HG03064 (cell line): ENCODE data around the gene HPS1.

Source experiments
- ATAC-seq: cut with Tn5 transposase; IDR thresholded peaks from one replicate; pipeline ENCODE4 v1.9.1; 2021; ENCODE audit warnings: low read depth; ENCODE audit not compliant: unreplicated experiment

The HPS1 gene

DNA sequence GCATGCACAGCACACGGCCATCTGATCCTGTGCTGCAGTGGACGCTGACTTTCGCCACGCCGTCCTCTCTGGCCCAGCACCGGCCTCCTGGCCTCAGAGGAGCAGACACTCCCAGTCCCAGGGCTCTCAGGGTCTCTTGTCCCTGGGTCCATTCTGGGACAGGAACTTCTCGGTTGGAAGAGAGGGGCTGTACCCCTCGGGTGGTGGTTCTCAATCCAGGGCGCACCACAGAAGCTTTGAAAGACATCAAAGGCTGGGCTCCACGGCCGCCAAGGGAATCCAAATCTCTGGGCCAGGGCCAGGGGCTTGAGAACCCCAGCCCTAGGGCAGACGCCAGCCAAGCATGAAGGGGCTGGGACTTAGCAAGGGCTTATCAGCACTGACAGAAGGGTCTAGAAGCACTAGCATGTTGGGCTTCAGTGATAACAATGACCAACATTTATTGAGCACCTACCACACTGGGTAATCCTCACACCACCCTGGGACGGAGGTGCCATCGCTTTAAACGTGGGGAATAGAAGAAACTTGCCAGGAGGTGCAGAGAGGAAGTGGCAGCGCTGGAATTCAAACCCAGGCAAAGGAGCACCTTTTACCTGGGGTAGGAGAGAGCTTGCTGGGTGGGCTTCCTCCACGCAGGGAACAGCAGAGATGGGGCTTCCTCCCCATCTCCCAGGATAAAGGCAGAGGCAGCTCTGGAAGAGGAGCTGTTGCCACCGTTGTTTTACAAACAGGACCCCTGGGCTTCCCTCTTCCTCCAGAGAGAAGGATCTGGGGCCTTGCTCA is 29.9 kb downstream of the HPS1 start:
- no peak for ATAC-seq

DNA sequence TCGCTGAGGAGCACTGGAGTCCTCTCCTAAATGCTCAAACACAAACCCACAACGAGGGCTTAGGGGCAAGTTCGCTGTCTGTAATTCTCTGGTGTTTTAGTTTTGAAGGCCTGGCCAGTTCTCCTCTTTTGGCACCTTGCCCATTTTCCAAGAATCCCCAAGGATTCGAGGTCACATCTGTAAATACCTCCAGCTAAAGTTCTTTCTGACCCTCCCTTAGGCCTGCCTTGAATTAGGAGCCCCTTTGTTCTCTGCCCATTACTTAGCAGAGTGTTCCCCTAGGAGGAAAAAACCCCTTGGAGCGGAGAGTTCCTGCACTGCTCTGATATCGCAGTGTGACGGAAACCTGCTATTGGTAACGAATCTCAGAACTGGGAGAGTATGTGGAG is 31.0 kb downstream of the HPS1 start:
- no peak for ATAC-seq

DNA sequence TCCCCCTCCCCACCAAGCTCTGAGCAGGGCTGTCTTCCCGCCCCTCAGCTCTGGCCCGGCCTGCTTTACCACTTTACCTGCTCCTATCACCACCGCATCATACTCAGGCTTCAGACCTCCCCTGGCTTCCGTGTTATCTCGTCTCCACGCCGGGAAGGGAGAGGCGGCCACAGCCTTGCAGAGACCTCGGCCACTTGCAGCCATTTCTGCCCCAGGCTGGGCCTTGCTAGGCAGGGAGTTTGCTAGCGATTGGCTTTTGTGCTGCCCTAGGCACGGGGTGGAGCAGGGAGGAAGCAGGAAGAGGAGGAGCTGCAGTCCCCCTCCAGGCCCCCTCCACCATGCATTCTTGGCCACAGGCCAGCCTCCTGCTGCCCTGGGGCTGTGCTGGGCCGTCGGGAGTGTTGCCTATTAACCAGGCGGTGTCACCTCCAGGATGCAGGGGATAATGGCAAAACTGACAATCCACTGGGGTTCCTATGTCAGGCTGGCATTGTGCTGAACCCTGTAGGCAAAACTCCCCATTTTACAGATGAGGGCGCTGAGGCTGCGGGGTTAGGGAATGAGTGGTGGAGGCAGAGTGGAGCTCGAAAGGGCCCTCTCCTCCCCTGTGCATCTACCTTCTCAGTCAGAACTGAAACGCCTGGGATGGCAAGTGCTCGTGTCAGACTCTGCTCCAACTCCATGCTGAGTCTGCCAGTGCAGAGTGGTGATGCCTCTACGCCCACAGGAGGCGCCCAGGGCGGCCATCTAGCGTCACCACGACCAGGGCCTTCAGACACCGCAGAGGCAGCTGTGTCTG is 31.6 kb downstream of the HPS1 start, which contains the start of gene PYROXD2:
PYROXD2 (minus strand) TSS at position 251 of the 799 bp plus-strand sequence; CDS start at position 204, 47 bp downstream.
- ATAC-seq: peak; percentile 49

DNA sequence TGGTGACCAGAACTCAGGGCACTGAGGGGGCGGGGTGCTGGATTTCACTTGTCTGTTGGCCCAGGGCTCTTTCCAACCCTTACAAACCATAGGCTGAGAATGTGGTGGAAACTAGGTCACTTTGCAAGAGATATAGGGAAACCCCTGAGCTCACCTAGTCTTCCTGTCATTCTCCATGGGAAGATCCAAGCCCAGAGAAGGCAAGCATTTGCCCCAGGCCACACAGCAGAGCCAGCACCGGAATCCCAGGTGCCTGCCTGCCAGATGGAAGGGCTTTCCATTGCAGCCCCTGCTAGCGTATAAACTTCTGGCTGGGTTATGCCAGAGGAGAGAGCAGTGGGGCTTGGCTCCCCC is 32.2 kb downstream of the HPS1 start:
- no peak for ATAC-seq

DNA sequence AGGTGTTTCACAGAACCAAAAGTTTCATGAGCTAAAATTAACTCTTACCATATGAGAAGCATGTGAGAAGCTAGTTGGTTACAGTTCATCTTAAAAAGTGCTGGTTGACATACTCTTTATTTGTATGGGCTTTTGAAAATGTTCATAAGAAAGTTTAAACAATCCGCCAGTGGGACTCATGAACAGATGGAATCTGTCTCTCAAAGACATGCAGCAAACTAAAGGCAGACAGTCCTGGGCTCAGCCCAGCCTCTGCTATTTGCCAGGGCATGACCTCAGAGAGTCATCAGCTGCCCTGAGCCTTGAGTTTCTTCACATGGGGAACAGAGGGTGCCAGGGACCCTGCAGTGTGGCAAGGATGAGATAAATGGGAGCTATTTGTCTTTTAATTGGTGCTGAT is 35.0 kb downstream of the HPS1 start:
- no peak for ATAC-seq

DNA sequence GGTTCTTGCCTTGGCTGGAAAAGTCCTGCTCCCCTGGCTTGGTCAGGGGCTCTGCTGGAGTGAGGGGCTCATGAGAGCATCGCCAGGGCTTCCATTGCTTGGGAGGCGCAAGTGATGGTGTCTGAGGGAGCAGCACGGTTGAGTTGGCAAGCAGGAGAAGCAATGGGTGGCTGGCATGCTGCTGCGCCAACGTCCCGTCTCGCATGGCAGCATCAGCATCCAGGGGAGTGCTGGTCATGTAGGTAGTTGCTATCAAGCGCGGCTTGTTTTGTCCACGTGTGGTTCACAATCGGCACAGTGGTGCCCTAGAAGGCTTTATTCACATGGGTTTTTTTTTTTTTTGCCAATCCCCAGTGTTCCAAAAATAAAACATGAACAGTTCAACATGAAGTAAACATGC is 35.6 kb downstream of the HPS1 start:
- ATAC-seq: no peak

DNA sequence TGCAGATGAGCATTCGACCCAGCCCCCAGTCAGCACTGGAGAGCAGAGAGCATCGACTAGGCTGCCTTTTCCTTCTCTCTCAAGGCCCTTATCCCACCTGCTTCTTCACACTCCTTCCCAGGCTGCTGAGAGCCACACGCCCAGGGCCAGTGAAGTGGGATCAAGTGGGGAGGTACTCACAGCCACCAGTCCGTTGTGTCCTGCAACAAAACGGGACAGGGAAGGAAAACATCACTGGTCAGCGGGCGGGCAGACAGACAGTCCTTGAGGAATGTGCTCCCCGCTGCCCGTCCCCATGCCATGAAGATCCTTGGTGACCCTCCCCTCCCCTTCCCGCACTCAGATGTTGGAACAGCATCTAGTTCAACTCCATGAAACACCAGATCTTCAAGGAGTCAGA is 36.0 kb downstream of the HPS1 start:
- no peak for ATAC-seq

DNA sequence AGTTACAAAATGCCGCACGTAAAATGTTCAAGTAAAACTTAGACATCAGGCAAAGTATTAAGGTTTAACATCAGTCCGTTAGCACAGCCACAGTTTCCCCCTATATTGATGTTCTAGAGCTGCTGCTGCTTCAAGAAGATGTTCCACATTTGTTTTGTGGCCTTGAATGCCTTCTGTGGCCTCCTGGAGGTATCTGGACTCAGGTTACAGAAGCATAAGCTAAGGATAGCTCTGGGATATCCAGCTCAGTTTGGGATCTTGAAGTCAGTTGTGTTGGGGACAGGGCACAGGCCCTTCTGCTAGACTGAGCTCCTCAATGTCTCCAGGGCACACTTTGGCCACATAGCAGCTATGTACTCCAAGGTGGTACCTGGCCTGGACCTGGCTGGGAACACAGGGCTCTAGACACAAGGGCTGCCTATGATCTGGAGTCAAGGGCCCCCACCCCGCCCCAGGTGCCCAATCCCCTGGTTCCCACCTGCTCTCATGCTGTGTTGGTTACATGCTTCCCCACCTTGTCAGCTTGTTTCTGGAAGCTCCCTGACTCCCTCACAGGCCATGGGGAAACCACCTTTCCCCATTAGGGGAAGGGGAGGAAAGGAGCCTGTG is 36.5 kb downstream of the HPS1 start:
- ATAC-seq: no peak

DNA sequence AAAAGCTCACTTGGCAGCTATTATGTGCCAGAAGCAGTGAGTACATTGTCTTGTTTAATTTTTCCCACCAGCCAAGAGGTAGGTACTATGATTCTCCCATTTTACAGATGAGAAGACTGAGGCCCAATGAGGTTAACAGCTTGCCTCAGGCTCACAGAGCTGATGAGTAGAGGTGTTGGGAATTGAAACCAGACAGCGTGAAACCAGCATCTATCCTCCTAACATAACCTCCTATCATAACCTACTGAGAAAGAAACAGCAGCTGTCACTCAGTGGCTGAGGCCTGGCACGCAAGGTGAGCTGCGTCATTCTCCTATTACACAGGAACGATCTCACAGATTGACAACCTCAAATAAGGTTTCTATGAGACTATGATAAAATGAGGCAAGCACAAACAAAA is 37.9 kb downstream of the HPS1 start:
- no peak for ATAC-seq

DNA sequence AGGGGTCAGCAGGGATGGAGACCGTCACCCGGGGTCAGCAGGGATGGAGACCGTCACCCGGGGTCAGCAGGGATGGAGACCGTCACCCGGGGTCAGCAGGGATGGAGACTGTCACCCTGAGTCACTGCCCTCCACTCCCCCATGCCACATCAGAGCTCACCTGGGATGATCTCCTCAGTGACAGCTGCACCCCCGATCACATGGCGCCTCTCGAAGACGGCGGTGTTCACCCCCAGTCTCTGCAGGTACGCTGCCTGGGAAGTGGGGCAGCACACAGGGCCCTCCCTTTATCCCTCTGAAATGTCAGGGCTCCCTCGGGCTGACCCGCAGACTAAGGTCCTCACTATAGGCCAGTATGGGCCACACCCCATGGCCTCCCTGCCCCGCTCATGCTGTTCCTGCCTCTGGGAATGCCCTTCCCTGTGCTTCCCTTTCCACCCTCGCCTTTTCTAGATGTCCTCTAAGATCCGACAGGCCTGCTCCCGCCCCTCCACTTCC is 38.9 kb downstream of the HPS1 start:
- no peak for ATAC-seq

DNA sequence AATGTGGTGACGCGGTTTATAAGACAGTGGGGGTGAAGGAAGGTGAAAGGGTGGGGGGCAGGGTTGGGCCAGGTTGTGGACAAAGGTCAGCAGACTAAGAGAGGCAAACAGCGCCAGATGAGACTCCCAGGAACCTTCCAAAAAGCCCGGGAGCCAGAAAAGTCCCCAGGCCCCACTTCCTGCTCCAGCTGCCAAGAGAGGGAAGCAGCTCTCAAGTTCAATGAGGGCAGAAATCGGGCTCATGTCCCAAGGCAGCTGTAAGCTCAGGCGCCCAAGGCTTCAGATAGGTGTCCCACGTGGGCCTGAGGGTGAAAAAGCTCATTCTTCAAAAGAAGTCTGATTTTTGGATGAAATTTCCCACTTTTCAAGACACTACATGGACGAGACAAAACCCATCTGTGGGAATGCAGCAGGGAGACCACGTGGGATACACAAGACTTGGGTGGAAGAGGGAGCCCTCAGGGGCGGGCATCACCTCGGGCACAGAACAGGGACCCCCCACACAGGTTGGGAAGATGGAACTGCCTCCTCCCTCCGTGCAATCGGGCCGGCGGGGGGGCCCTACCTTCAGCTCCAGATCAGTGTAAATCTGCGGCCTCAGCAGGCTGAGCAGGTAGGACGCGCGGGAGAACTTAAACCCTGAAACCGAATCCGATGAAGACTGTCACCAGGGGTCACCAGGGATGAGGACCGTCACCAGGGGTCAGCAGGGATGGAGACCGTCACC is 39.6 kb downstream of the HPS1 start:
- no peak for ATAC-seq

DNA sequence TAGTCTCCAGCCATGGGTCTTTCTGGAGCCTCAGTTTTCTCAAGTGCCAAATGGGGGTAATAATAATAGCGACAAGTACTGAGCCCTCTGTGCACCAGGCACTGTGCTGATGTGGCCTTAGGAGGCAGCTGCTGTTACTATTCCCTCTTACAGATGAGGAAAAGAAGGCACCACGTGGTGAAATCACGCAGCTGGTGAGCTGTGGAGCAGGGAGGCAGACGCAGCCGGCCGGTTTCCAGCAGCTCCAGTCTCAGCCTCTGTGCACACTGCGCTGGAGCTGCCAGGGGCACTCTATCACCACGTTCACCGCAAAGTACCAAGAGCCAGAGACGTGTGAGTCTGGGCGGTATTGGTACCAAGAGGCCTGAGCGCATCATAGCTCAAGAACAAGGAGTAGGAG is 41.3 kb downstream of the HPS1 start:
- no peak for ATAC-seq

DNA sequence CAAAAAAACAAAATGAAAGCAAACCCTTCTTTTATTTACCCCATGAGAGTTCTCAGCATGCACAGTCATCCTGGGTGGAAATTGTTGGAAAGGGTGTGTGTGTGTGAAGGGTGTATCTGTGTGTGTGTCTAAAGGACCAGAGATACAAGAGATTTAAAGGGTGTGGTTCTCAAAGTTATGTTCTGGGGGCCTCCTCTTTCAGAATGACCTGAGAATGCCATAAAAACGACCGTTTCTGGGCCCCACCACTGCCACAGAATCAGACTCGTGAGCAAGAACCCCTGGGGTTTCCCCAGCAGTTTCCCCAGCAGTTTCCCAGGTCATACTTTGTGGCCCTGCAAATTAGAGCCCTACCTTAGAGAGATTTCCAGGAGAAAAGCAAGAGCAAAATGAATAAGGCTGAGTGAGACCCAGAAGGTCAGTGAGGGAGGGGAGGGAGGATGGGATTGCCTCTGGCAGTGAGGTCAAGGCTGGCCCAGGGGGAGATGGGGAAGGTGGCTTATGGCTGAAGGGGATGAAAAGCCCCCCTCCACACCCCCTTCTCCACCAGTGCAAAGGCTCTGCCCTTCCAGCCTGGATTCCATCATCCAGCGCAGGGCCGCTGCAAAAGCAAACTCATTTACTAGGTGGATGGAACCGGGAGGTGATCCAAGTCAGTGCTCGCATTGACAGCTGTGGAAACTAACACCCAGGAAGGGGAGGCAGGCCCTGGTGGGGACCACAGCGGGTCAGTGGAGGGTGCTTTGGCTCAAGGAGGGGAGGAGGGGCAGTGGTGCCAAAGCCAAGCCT is 42.0 kb downstream of the HPS1 start:
- no peak for ATAC-seq

DNA sequence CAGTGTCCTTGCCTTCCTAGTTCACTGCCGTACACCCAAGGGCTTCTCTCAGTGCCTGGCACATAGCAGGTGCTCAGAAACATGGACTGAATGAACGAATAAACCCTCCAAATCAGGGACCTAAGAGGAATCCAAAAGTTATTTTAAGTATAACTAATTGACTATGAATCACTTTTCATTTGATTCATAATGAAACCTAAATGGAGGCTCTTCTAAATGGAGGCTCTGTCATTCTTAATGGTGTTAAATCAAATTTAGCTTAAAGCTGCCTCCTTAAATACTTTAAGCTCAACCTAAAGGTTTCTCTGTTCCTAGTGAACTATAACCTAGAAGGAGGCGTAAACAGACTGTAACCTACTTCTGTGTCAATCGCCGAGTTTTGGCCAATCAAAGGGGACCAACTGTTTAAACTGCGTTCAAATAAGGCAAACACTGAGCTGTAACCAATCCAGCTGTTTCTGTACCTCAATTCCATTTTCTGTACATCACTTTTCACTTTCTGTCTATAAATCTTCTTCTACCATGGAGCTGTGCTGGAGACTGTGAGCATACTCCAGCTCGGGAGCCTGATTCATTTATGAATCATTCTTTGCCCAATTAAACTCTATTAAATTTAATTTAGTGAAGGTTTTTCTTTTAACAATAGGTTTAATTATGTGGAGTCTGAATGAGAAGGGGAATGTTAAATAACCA is 42.8 kb downstream of the HPS1 start:
- ATAC-seq: no peak

DNA sequence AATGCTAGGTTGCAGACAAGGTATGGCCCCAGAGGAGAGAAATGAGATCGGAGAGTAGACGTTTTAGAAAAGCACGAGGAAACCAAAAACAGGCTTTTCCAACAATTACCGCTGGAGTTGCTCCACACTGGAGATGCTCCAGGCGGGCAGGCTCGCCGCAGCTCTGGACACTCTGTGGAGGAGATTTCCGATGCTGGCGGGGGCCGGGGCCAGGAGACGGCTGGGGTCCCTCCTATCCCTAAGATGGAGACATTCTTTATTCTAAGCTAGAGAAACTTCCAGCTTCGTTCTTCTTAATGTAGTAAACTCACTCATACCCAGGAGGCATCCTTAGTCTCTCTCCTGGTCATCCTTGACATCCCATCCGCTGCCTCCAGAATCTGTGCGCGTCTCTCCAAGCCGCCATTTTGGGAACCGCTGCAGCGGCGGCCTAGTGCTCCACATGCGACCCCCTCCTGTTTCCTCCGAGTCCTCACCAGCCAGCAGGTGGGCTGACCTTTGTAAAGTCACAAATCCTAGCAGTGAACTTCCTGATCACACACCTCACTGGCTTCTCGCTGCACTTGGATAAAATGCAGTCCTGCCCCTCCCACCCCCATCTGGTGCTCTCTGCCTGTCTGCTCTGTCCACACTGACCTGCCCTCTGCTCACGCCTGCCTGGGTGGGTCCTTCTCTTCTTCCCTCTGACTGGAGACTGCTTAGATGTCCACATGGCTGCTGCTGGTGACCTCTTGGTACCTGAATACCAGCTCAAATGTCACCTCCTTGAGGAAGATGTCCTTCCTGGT is 43.6 kb downstream of the HPS1 start:
- ATAC-seq: no peak

DNA sequence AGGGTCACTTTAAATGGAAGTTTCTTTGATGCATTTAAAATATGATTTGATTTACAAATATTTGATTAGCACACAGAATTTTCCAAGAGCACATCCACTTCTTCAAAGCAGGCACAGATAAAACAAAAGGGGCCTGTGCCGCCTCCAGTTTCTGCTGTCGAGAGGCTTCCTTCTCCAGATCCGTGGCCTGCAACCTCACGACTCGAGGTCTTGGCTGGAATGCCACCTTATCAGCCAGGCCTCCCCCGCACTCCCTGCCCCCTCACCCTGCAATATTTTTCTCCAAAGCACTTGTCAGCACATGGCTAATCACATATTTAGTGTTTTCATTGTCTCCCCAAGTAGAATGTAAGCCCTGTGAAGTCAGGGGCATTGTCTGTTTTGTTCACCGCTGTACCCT is 44.3 kb downstream of the HPS1 start:
- ATAC-seq: no peak

DNA sequence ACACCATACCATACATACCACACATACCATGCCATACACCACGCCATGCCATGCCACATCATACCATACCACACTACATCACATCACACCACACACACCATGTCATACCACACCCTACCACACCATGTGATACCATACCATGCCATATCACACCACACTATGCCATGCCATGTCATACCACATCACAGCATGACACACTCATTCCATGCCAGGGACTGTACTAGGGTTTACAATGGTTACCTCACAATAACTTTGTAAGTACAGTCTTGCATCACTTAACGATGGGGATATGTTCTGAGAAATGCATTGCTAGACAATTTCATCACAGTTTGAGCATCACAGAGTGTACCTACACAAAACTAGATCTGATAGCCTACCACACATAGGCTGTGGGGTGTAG is 46.3 kb downstream of the HPS1 start:
- no peak for ATAC-seq

DNA sequence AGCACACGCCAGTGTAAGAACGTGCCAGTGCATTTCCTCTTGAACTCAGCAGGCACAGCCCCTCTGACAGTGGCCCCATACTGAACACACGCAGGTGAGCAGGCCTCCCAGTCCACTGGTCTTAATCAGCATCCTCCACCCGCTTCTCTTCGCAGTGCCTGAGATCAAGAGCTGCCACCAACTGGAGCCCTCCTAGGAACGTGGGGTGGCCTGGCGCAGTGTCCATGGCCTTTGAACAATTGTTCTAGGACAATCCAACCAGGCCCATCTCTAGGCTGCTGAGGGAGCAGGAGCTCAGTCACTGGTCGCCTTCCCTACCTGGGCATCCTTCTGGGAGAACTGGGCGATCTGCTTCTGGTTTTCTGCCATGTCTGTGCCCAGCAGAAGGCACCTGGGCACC is 47.0 kb downstream of the HPS1 start:
- ATAC-seq: no peak
